SK-N-SH (cell line): ENCODE measurements around the gene ZNF609.

Experiments
- EP300 ChIP-seq, 2 experiments: IDR thresholded peaks; 2 replicates each; pipeline versions ENCODE4 v1.4.0 to v1.6.1; 2012; ENCODE audit warnings: borderline replicate concordance in 1 of 2, low read depth in 1 of 2, low read length in 1 of 2
- FOXM1 ChIP-seq: IDR thresholded peaks from 2 replicates; pipeline ENCODE4 v1.4.0; 2012; ENCODE audit warnings: low read depth, mild to moderate bottlenecking
- TF ChIP-seq, protein P1 (sequence below): fragments of 200-600 bp; sonication (generic); IDR thresholded peaks from 2 replicates; pipeline ENCODE4 v1.6.1; 2017; ENCODE audit warnings: antibody characterized with exemption, mild to moderate bottlenecking, moderate library complexity

GRCh38 chr15:64586984-64587383 lies 126.6 kb downstream of the ZNF609 start:
- TF ChIP-seq, protein P1, sequence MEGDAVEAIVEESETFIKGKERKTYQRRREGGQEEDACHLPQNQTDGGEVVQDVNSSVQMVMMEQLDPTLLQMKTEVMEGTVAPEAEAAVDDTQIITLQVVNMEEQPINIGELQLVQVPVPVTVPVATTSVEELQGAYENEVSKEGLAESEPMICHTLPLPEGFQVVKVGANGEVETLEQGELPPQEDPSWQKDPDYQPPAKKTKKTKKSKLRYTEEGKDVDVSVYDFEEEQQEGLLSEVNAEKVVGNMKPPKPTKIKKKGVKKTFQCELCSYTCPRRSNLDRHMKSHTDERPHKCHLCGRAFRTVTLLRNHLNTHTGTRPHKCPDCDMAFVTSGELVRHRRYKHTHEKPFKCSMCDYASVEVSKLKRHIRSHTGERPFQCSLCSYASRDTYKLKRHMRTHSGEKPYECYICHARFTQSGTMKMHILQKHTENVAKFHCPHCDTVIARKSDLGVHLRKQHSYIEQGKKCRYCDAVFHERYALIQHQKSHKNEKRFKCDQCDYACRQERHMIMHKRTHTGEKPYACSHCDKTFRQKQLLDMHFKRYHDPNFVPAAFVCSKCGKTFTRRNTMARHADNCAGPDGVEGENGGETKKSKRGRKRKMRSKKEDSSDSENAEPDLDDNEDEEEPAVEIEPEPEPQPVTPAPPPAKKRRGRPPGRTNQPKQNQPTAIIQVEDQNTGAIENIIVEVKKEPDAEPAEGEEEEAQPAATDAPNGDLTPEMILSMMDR = no peak
- TF ChIP-seq FOXM1 = no peak
- no peak for TF ChIP-seq EP300 (IDR thresholded peaks at IDR 0.05; ENCODE audit: borderline replicate concordance in 1 of 2, low read depth in 1 of 2, low read length in 1 of 2)
